Activated T-cell treated with anti-CD3 and anti-CD28 coated beads for 24 hours (primary cell): Measurements from ENCODE around the gene MXD3.
"Not testable (repeated sequence)": the region's sequence is repeated elsewhere in the genome, so short reads cannot be mapped to it uniquely, and the experiment has no call there.

Source experiments
- DNase-seq: peaks from one replicate; pipeline ENCODE4 v3.0.0-alpha.2; 2020; ENCODE audit warnings: low read depth

The MXD3 gene

GRCh38 chr5:177311723-177312648, at the start of gene MXD3:
MXD3 (minus strand) TSS chr5:177311898; CDS start chr5:177311830, 68 bp downstream.
- DNase-seq = peak; percentile 94

- DNase-seq = not testable (repeated sequence)
Measured at GRCh38 chr5:177360740-177361139, 49.0 kb upstream of the MXD3 start.

- DNase-seq = no peak
Measured at GRCh38 chr5:177359860-177360259, 48.2 kb upstream of the MXD3 start.

GRCh38 chr5:177359451-177359851, 47.8 kb upstream of the MXD3 start:
- DNase-seq = no peak

- no peak for DNase-seq
Measured at GRCh38 chr5:177358370-177358819, 46.7 kb upstream of the MXD3 start.

GRCh38 chr5:177357459-177358351, 46.0 kb upstream of the MXD3 start, which contains the start of gene RGS14:
RGS14 (plus strand) TSS chr5:177357924; CDS start chr5:177358025, 101 bp downstream.
- peak; percentile 54 for DNase-seq

GRCh38 chr5:177357146-177357458, 45.4 kb upstream of the MXD3 start:
- no peak for DNase-seq

GRCh38 chr5:177356746-177357145, 45.0 kb upstream of the MXD3 start:
- no peak for DNase-seq

- no peak for DNase-seq
Measured at GRCh38 chr5:177355868-177356168, 44.1 kb upstream of the MXD3 start.

- DNase-seq = no peak
Measured at GRCh38 chr5:177355162-177355867, 43.6 kb upstream of the MXD3 start.

- no peak for DNase-seq
Measured at GRCh38 chr5:177354711-177355110, 43.0 kb upstream of the MXD3 start.

GRCh38 chr5:177354256-177354655, 42.6 kb upstream of the MXD3 start:
- DNase-seq = no peak

- no peak for DNase-seq
Measured at GRCh38 chr5:177353093-177353492, 41.4 kb upstream of the MXD3 start.

- DNase-seq = peak; percentile 86
Measured at GRCh38 chr5:177351392-177352329, 40.0 kb upstream of the MXD3 start, which contains the start of gene LMAN2. LMAN2 (minus strand) TSS chr5:177351668; CDS start chr5:177351647, 21 bp downstream.

GRCh38 chr5:177350776-177351391, 39.2 kb upstream of the MXD3 start:
- no peak for DNase-seq

GRCh38 chr5:177349762-177350161, 38.1 kb upstream of the MXD3 start:
- no peak for DNase-seq

- no peak for DNase-seq
Measured at GRCh38 chr5:177349362-177349647, 37.6 kb upstream of the MXD3 start.

GRCh38 chr5:177347699-177348098, 36.0 kb upstream of the MXD3 start:
- DNase-seq = no peak

GRCh38 chr5:177346820-177347219, 35.1 kb upstream of the MXD3 start:
- DNase-seq = no peak

GRCh38 chr5:177344891-177345290, 33.2 kb upstream of the MXD3 start:
- DNase-seq = no peak

- DNase-seq = no peak
Measured at GRCh38 chr5:177343777-177344176, 32.1 kb upstream of the MXD3 start.
